OCI-LY1 (cell line): Measurements from ENCODE around the gene COL16A1.

Experiments
- EZH2 ChIP-seq: fragments of 200-600 bp; sonication (generic), shearing (Covaris generic); IDR thresholded peaks from 2 replicates; pipeline ENCODE4 v1.8.0; 2017; ENCODE audit warnings: borderline replicate concordance, mixed run types, mild to moderate bottlenecking, antibody characterized with exemption, low read length, moderate library complexity, mixed read lengths
- TF ChIP-seq, protein P1 (sequence below): fragments of 200-600 bp; sonication (generic), shearing (Covaris generic); IDR thresholded peaks from 2 replicates; pipeline ENCODE4 v1.5.1; 2017; ENCODE audit warnings: mild to moderate bottlenecking, antibody characterized with exemption, low read length, moderate library complexity, mixed read lengths

DNA sequence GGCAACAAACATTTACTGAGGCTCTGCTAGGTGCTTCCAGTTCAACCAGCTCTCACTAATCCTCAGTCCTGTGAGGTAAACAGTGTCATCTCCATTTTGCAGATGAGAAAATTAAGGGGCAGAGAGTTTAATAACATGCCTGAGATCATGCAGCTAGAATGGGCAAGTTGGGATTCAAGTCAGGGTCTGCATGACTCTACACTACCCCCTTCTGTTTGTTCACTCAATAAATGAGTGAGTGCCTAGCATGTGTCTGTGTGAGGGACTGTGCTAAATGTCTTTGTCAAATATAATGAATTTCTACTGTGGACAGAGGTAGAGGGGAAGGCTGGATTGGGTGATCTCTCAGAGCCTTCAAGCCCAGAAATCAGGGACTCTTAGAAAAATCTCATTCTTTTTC lies 63.6 kb downstream of the COL16A1 start:
- no peak for TF ChIP-seq EZH2
- TF ChIP-seq, protein P1, sequence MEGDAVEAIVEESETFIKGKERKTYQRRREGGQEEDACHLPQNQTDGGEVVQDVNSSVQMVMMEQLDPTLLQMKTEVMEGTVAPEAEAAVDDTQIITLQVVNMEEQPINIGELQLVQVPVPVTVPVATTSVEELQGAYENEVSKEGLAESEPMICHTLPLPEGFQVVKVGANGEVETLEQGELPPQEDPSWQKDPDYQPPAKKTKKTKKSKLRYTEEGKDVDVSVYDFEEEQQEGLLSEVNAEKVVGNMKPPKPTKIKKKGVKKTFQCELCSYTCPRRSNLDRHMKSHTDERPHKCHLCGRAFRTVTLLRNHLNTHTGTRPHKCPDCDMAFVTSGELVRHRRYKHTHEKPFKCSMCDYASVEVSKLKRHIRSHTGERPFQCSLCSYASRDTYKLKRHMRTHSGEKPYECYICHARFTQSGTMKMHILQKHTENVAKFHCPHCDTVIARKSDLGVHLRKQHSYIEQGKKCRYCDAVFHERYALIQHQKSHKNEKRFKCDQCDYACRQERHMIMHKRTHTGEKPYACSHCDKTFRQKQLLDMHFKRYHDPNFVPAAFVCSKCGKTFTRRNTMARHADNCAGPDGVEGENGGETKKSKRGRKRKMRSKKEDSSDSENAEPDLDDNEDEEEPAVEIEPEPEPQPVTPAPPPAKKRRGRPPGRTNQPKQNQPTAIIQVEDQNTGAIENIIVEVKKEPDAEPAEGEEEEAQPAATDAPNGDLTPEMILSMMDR, result no peak
